Hindlimb muscle (tissue), 1 donor: ENCODE results near the gene NAP1L4. TPM values are rescaled to one million over a fixed set of nuclear protein-coding genes. Genes with fewer than 3 reads are reported as not detected.

Experiments used
- DNase-seq: peaks from one replicate; pipeline ENCODE4 v3.0.0-alpha.2; 2013
- polyA plus RNA-seq: library from polyadenylated mRNA; unstranded; fragments of 120-200 nt; gene quantifications from one replicate; pipeline ENCODE4 v1.2.1, GENCODE V29; 2013; ENCODE audit not compliant: insufficient read length

NAP1L4 gene
- polyA plus RNA-seq, 1 donor, result 113 TPM

DNA sequence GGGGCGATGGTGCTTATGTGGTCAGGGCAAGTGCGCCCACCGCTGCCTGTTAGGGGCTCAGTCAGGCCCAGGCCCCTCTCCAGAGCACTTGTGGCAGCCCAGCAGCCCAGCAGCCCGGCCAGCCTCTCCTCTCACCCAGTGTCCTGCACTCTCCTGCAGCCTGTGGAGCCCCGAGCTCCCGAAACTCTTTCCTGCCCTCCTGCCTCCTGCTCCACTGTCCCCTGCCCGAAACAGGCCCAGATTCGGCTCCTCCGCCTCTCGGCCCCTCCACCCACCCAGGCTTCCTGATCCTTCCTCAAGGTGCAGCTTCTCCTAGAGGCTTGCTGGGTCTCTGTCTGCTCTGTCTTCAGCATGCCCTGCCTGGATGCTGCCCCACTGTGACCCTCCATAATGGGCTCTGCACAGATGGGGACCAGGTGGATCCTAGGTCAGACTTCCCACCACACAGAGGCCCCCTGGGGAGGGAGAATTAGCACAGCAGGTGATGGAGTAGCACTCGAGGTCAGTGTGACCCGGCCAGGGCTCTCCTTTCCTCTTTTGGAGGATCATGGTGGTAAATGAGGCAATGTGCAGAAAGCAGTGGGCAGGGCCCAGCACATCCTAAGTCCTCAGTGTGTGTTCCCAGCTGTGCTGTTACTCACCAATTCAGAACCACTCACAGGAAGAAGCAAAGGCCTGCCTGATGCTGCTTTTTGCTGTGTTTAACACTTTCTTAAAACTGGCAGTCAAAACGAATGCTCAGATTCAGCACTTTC, 18.6 kb upstream of the NAP1L4 start:
- no peak for DNase-seq

GRCh38 chr11:3010004-3010403, 17.9 kb upstream of the NAP1L4 start:
- no peak for DNase-seq

- DNase-seq, result no peak
Measured at GRCh38 chr11:3009481-3009880, 17.4 kb upstream of the NAP1L4 start.

- no peak for DNase-seq
Measured at GRCh38 chr11:3008746-3009336, 16.7 kb upstream of the NAP1L4 start.

- DNase-seq, result no peak
Measured at GRCh38 chr11:3007404-3008010, 15.4 kb upstream of the NAP1L4 start.

GRCh38 chr11:3006505-3007260, 14.6 kb upstream of the NAP1L4 start:
- DNase-seq, result no peak

GRCh38 chr11:3004481-3004880, 12.4 kb upstream of the NAP1L4 start:
- no peak for DNase-seq

GRCh38 chr11:3003396-3004231, 11.5 kb upstream of the NAP1L4 start:
- DNase-seq, result no peak

DNA sequence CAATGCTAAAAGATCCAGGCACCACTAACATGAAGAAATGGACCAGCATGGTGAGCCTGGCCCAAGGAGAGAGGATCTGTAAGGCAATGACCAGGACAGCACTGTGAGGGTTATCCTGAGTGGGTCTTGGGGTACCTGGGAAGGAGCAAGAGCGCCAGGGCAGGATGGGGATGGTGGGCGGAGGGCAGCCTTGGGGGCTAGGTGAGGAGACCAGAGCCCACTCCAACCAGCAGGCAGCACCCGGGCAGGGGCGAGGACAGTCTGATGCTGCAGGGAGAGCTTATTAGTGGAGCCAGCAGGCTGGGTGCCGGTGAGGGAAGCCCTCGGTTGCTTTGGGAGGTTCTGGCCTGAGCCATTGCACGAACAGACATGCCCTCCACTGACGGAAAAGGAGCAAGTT, 10.7 kb upstream of the NAP1L4 start:
- DNase-seq, result no peak

DNA sequence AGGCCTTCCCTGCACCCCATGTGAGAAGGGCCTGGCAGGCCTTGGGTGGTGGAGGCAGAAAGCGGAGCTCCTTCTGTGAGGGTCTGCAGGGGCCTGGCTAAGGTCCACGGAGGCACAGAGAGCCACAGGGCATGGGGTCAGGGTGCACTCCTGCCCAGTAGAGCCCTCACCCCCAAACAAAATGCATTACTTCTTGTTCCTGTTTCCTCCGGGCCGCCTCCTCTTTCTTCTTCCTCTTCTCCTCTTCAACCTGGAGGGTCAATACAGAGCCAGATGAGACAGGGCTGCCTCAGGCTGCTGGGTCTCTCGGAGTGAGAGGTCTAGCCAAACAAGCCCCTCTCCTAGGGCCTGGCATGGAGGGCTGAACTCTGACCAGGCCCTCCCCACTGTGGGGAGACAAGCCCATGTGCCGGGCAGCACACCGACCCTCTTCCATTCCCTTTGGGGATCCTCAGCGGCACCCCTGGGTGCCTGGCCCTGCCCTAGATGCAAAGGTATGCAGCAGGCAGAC, 10.3 kb upstream of the NAP1L4 start:
- DNase-seq, result no peak

GRCh38 chr11:3001496-3001895, 9.4 kb upstream of the NAP1L4 start:
- DNase-seq, result no peak

- DNase-seq, result no peak
Measured at GRCh38 chr11:3000032-3000961, 8.2 kb upstream of the NAP1L4 start.

GRCh38 chr11:2999464-2999998, 7.4 kb upstream of the NAP1L4 start:
- DNase-seq, result no peak

GRCh38 chr11:2998073-2998850, 6.1 kb upstream of the NAP1L4 start:
- no peak for DNase-seq

DNA sequence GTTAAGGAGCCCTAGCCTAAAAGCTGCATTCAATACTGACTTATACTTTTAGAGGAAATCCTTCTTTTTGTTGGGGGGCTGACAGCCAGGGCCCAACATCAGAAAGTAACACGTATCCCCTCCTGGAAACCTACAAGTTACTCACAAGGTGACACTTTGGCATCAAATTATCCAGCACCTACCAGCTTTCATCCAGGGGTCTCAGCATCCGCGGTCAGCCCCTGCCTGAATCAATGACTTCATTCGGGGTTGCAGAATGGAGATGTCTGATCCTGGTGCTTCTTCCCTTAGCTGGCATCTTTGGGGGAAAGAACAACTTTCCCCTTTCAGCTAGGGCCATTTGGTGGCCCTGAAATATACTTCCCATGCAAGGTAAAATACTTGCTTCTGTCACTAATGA, 5.3 kb upstream of the NAP1L4 start:
- no peak for DNase-seq

DNA sequence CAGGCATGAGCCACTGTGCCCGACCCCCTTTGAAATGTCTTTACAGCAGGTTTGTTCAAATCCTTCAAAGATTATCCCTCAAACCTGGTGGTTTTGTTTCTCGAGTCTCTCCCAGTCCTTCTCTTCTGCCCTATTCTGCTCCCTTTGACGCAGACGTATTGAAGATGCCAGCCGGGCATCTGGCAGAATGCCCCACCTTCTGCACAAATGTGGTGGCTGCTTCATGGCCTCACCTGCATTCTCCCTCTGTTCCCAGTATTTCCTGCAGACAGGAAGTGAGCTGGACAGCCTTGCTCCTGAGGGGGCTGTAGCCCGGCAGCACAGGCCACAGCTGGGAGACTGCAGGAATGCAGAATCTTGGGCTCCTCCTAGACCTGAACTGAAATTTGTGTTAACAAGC, 4.8 kb upstream of the NAP1L4 start:
- DNase-seq, result no peak

DNA sequence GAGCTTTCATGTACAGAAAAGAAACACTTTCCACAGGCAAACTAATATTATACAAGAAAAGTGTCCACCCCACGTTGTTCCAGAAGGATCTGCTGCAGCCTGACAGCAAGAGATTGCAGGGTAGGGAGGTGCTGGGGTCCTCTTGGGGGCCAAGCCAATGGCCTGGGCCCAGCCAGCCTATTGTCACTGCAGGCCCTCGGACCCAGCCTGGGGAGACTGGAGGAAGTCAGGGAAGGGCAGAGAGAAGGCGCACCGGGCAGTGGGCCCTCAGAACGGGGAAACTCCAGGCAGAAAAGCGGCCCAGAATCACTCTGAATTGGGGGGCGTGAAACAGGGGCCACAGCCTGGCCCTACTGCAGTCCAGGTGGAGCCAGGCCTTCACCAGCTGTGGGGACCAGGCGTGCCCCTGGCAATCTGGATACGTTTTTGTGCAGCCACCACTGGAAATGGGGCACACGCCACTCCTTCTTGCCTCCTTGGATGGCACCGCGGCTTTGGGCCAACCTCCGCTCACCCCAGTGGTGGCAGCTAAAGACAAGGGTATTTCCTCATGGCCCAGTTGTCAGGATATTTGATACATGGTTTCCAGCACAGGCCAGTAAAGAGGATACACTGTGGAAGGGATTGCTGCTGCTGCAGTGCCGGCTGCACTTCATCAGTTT, 3.9 kb upstream of the NAP1L4 start:
- no peak for DNase-seq

DNA sequence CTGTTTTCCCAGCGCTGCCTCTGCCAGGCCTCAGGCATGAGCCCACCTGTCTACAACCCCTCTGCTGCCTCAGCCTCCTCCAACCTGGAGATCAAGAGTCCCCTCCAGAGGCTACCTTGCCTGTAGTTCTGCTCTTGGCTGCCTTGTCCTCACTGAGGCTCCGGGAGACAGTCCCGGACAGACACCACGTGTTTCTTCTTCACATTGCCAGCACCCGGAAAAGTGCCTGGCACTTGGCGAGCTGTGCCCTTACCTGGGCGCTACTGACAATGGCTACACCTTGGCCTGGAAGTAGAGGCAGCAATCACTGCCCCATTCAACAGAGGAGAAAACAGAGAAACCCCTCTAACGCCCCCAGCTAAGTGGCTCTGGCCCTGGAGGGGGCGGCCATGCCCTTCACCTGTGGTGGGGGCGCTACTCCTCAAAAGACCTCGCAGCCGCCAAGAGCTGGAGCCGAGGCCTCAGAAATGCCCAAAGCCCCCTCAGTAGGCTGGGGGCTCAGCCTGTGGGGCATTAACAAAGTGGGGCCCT, 3.0 kb upstream of the NAP1L4 start:
- no peak for DNase-seq

DNA sequence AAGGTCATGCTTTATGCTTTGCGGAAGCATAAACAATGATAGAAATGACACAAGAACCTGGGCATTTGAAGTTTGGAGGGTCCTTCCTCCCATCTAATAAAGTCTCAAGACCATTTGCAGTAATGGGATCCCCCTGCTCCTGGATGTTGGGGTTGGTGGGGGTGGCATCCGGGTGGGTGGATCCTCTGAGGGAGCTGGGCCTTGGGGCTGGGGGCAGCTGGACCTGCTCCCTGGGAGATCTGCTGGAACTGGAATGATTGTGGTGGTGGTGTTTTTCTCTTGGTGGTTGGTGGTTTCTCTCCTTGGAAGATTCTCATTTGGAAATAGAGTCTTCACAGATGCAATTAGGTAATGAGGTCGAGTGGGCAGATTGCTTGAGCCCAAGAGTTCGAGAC, 2.2 kb upstream of the NAP1L4 start:
- DNase-seq, result no peak
